GM10266 (cell line): Measurements from ENCODE around the gene TMEM207.

ENCODE experiments used
- DNase-seq: peaks from one replicate; pipeline ENCODE4 v3.0.0; 2012; ENCODE audit errors: extremely low spot score
- CTCF ChIP-seq: IDR thresholded peaks from 2 replicates; pipeline ENCODE4 v1.5.1; 2012; ENCODE audit warnings: mild to moderate bottlenecking, low read depth; ENCODE audit not compliant: control insufficient read depth, insufficient read depth; ENCODE audit errors: missing control alignments

Gene TMEM207

DNA sequence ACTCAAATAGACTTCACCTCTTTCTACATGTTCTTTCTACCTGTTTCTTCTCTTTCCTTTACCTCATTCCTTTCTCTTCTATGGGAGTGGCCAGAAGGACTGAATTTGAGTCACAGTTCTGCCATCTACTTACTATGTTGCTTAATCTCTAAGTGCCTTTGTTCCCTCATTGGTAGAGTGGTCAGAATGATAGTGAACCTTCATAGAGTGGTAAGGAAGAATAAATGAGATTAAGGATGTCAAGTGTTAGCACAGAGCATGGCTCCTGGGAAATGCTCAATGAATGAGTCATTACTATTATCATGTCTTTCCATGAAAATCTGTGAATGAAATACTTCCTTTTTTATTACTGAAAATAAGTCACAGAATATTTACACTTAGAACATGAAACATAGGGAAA, 17.5 kb downstream of the TMEM207 start:
- DNase-seq: no peak
- TF ChIP-seq CTCF: no peak

DNA sequence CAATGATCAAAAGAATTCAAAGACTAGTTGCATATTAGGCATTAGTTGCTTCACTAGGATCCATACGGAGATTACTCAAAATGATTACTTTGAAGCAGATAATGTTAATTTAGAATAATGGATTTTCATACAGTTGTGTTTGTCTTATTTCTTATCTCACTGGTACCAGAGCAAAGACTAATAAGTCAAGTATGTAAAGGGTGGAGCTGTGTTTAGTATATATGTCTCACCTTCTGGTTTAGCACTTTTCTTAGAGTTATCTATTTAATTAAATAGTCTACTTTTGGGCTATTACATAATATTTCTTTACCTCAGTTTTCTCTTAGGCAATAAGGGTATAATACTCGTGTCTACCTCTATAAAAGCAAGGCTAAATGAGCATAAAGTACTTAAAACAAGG, 18.8 kb downstream of the TMEM207 start:
- no peak for DNase-seq
- no peak for TF ChIP-seq CTCF

GRCh38 chr3:190429681-190430080, 20.0 kb downstream of the TMEM207 start:
- no peak for TF ChIP-seq CTCF
- no peak for DNase-seq

DNA sequence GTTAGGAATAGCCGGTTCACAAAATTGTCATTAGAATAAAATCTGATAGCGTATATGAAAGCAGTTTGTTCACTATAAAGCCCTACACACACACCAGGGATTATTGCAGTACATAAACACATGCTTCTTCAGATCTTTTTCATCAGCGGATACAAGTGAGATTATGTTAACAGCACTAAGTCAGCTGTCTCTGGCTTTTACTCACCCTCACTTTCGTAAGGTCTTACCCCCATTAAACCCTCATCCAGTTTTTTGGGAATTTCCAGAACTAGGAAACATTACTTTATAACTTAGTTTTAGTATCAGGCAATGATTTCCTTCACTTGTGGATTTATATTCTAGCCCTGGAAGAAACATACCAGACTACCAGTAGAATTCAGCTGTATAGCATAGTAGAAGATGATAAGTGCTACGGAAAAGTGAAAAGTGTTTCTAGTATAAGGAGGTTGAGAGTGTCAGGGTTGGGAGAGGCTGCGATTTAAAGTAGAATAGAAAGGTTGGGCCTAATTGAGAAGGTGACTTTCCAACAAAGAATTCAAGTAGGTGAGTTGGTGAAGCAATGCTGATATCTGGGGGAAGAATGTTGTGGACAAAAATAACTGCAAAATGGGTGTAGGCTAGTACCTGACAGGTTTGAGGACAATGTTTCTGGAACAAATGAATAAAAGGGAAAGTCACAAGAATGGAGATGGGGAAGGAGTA, 22.7 kb downstream of the TMEM207 start:
- TF ChIP-seq CTCF: no peak
- DNase-seq: no peak

DNA sequence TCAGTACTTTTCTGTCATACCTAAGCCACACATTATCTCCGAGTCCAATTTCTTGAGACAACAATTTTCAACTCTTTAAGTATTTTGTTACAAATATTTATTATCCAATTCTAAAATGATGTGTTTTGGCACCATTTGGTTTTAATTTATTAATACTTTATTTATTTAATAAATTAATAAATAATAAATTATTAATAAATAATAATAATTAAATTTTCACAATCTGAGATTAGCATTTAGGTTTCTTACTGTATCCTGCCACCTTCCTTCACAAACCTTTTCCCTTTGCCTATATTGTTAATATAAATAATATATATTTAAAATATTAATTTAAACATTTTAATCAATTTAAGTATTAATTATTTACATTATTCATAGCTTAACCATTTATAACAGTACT, 23.9 kb downstream of the TMEM207 start:
- no peak for TF ChIP-seq CTCF

DNA sequence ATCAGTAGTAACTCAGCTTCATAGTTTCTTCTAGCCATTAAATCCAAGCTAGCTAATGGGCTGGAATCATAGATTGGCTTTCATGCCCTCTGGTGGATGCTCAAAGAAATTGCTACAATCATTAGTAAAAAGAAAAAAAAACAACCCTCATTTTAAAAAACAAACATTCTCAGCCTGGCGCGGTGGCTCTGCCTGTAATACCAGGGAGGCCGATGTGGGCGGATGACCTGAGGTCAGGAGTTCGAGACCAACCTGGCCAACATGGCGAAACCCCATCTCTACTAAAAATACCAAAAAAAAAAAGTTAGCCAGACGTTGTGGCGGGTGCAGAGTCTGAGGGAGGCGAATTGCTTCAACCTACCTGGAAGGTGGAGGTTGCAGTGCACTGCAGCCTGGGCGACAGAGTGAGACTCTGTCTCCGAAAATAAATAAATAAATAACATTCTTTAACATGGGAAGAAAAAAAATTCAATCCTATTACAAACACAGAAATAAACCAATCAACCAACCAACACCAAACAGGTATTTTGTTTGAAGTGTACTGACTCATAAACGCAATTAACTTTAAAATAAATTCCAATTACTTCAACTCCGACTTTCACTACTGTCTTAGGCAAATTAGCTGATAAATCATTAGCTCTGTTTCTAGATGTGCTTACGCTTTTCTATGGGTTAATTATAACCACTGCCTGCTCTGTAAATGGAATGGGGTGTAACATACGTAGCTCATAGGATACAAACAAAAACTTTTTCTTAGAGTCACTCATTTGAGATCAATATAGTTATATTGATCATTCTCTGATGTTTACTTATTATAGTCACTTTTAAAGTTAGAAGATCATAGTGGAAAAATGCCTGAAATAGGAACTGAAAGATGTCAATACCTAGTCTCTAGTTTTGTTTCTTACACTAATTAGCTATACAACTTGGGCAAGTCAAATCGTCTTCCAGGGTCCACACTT, 24.9 kb downstream of the TMEM207 start:
- peak; percentile 72 for TF ChIP-seq CTCF
- DNase-seq: peak; percentile 69

More for the DNA sequence above, 23.9 kb downstream of the TMEM207 start:
- DNase-seq: no peak

DNA sequence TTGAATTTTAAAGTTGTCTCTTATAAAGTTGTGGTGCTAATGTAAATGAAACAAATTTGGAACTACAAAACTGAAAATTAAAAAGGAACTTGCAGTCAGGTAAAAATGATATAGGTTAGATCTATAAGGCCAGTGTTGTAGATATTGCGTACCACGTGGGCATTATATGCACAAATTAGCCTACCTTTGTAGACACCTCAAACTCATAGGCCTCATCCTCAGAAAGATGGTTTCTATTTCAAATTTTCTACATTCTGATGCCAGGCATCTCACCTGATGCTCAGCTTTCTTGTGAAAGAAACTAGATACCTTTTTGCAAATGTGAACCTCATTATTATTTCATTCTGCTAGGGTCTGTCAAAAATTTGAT, 25.6 kb downstream of the TMEM207 start:
- no peak for TF ChIP-seq CTCF
- DNase-seq: no peak
